ENCODE results near the gene DMD.
"Not testable (repeated sequence)": the region's sequence is repeated elsewhere in the genome, so short reads cannot be mapped to it uniquely, and the experiment has no call there.

DMD gene

DNA sequence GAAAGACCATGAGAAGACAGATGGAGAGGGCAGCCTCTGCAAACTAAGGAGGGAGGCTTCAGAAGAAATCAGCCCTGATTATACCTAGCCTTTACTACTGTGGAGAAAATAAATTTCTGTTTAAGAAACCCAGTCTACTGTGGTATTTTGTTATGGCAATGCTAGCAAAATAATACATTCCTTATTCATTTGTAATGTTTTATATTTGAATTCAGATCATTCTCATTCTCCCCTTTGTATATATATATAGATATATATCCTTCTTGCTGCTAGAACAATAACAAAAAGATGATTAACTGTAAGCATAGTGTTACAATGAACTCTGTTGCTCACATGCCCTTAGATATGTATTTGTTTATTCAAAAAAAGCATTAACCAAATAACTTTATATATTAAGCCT lies 22.5 kb downstream of the DMD start:
- in situ Hi-C loops (cut with MboI; ENCODE audit: low sequenced_read_pairs, unreplicated experiment) = no loop called here
- TF ChIP-seq CTCF (IDR thresholded peaks at IDR 0.05; ENCODE audit: borderline replicate concordance, control extremely low read depth, extremely low read depth, insufficient read depth, missing control alignments) = no peak
- DNase-seq (ENCODE audit: low spot score) = no peak

DNA sequence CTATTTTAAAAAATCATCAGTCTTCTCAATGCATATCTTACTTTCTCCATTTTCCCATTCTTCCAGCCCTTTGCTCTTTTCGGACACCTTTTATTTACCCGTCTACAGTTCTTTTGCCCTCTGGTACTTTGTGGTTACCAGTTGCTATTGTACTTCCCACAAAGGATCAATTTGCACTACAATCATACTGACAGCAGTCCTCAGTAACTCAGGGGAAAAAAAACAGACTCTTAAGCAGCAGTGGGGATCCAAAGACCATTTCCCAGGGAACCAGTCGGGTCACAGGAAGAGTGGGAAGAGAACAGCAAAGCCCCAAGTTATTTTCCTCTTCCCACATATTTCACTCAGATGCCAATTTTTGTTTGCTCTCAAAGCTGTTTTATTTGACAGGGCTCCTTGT lies 23.1 kb downstream of the DMD start:
- TF ChIP-seq CTCF (IDR thresholded peaks at IDR 0.05; ENCODE audit: borderline replicate concordance, control extremely low read depth, extremely low read depth, insufficient read depth, missing control alignments) = no peak
- in situ Hi-C loops (cut with MboI; ENCODE audit: low sequenced_read_pairs, unreplicated experiment) = no loop called here
- no peak for DNase-seq (ENCODE audit: low spot score)

- in situ Hi-C loops (cut with MboI; ENCODE audit: low sequenced_read_pairs, unreplicated experiment); DNase-seq (ENCODE audit: low spot score): not testable (repeated sequence)
Measured at GRCh38 chrX:33184803-33185202, 26.5 kb downstream of the DMD start.

DNA sequence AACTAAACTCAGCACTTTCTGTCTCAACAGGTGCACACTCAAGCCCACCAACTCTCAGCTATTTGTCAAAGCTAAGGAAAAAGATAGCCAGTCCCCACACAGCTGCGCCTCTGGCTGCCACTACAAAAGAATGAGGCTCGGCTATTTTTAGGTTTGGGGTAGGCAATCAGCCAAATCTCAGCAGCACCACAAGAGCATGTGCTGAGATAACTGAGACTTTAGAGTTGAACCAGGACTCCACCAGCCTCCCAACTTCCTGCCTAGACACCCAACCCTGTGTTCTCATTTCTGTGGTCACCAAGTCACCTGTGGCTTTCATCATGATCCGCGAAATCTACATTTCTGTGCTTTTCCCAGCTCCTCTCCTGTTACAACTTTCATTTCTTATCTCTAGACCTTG lies 28.0 kb downstream of the DMD start:
- TF ChIP-seq CTCF (IDR thresholded peaks at IDR 0.05; ENCODE audit: borderline replicate concordance, control extremely low read depth, extremely low read depth, insufficient read depth, missing control alignments) = no peak
- DNase-seq (ENCODE audit: low spot score) = no peak

GRCh38 chrX:33178690-33179089 lies 32.7 kb downstream of the DMD start:
- no peak for DNase-seq (ENCODE audit: low spot score)
- in situ Hi-C loops (cut with MboI; ENCODE audit: low sequenced_read_pairs, unreplicated experiment) = no loop called here
- no peak for TF ChIP-seq CTCF (IDR thresholded peaks at IDR 0.05; ENCODE audit: borderline replicate concordance, control extremely low read depth, extremely low read depth, insufficient read depth, missing control alignments)

More for the DNA sequence above, 28.0 kb downstream of the DMD start:
- in situ Hi-C loops (cut with MboI; ENCODE audit: low sequenced_read_pairs, unreplicated experiment) = no loop called here

GRCh38 chrX:33178218-33178617 lies 33.1 kb downstream of the DMD start:
- no peak for DNase-seq (ENCODE audit: low spot score)
- TF ChIP-seq CTCF (IDR thresholded peaks at IDR 0.05; ENCODE audit: borderline replicate concordance, control extremely low read depth, extremely low read depth, insufficient read depth, missing control alignments) = no peak
- in situ Hi-C loops (cut with MboI; ENCODE audit: low sequenced_read_pairs, unreplicated experiment) = no loop called here

GRCh38 chrX:33175201-33175600 lies 36.1 kb downstream of the DMD start:
- in situ Hi-C loops (cut with MboI; ENCODE audit: low sequenced_read_pairs, unreplicated experiment) = no loop called here
- no peak for DNase-seq (ENCODE audit: low spot score)
- TF ChIP-seq CTCF (IDR thresholded peaks at IDR 0.05; ENCODE audit: borderline replicate concordance, control extremely low read depth, extremely low read depth, insufficient read depth, missing control alignments) = no peak

Data from GM13976 (cell line).